ENCODE measurements around the gene AFF1.
"Not testable (repeated sequence)": the region's sequence is repeated elsewhere in the genome, so short reads cannot be mapped to it uniquely, and the experiment has no call there.

Gene AFF1

GRCh38 chr4:87058356-87059073 lies 123.7 kb downstream of the AFF1 start:
- no peak for DNase-seq

- DNase-seq, result no peak
Measured at GRCh38 chr4:87060957-87061356, 126.1 kb downstream of the AFF1 start.

DNA sequence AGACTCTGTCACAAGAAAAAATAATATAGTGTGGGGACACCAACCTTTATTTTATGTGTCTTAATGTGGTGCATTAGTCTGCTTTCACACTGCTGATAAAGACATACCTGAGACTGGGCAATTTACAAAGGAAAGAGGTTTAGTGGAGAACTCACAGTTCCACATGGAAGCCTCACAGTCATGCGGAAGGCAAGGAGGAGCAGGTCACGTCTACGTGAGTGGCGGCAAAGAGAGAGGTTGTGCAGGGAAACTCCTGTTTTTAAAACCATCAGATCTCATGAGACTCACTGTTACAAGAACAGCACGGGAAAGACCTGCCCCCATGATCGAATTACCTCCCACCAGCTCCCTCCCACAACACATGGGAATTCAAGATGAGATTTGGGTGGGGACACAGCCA lies 130.2 kb downstream of the AFF1 start:
- DNase-seq, result no peak

DNA sequence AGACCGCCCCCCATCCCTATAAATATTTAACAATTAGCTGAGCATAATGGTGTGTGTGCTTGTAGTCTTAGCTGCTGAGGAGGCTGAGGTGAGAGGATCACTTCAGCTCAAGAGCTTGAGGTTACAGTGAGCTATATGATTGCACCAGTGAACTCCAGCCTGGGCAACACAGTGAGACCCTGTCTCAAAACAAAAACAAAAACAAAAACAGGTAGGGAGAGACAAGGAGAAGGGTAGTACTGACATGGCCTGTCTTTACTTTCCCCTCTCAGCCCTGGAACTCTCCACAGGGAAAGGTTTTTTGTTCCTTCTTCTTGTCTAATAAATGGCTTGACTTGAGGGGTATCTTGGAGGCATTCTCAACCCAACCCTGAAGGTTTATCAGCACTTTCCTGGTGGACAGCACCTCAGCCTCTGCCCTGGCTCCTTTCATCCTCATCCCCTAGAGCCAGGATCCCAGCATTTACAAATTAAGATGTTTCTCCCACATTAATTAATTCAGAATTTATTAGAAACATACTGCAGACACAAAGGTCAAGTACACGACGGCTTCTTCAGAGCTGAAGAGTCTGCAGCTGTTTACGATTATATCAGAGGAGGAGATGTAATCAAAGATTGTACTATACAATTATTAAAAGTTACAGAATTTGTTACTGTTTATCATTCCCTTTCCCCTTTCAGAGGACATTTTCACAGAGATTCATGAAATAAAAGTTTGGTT lies 131.8 kb downstream of the AFF1 start:
- DNase-seq, result no peak

- no peak for DNase-seq
Measured at GRCh38 chr4:87067124-87067885, 132.5 kb downstream of the AFF1 start.

GRCh38 chr4:87068583-87069021 lies 133.8 kb downstream of the AFF1 start:
- DNase-seq, result no peak

GRCh38 chr4:87069037-87069742 lies 134.4 kb downstream of the AFF1 start:
- no peak for DNase-seq

GRCh38 chr4:87071401-87071800 lies 136.6 kb downstream of the AFF1 start:
- no peak for DNase-seq

DNA sequence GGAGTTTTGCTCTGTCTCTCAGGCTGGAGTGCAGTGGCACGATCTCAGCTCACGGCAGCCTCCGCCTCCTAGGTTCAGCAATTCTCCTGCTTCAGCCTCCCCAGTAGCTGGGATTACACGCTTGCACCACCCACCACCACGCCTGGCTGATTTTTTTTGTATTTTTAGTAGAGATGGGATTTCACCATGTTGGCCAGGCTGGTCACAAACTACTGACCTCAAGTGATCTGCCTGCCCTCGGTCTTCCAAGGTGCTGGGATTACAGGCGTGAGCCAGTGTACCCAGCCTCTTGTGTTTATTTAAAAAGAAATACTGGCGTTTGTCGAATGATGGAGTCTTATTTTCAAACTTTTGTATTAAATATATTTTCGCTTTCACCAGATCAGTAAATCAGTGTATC lies 137.7 kb downstream of the AFF1 start:
- not testable (repeated sequence) for DNase-seq

DNA sequence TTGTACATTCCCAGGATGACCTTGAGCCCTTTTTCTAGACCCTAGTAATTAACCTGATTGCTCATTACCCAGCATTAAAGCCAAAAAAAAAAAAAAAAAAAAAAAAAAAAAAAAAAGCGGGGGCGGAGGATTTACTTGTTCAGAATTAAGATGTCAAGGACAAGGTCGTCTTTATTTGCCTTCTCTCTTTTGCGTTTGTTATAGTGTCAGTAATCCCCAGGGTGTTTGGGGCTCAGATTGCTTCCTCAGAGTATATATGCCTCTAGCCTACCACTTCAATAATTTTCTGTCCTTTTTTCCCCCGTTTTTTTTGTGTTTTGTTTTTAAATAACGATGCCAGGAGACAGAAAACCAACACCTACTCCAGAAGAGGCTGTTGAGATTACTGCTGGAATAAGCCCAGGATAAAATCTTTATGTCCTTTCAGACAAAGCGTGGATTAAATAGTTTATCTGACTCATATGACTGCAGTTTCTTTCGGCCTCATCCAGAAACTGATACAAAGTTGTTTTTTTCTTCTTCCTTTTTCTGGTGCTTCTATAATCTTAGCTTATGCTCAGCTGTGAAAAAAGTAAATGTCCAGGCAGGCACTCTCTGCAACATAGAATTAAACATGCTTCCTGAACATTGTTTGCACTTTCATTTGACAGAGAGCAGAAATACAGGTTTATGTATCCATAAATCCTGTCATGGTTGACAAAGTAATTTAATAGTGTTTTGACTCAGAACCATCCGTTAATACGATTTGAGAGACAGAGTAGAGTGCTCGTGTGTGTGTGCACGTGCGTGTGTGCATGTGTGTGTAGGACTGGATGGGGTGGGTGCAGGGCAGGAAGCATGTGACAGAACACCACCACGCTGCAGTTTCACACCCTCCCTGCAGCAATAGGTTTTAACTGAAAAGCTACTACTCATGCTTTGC lies 138.6 kb downstream of the AFF1 start:
- peak; percentile 11 for DNase-seq

GRCh38 chr4:87074121-87074488 lies 139.3 kb downstream of the AFF1 start:
- DNase-seq, result no peak

DNA sequence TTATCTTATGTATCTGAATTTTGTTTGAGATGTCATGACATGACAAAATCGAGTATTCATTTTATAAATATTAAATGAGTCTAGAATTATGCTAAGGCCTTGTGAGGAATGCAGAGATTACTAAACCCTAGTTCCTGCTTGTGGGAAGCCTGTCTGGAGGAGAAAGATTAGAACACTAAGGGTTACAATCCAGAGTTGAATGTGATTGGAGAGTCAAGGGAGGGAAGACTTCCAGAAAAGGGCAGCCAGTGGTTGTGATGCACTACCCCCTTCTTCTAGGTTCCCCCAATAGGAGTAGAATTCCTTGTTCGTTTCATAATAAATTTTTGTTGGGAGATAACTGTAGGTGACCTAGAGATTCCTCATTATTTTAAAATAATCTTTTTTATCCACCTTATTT lies 141.1 kb downstream of the AFF1 start:
- DNase-seq, result no peak

DNA sequence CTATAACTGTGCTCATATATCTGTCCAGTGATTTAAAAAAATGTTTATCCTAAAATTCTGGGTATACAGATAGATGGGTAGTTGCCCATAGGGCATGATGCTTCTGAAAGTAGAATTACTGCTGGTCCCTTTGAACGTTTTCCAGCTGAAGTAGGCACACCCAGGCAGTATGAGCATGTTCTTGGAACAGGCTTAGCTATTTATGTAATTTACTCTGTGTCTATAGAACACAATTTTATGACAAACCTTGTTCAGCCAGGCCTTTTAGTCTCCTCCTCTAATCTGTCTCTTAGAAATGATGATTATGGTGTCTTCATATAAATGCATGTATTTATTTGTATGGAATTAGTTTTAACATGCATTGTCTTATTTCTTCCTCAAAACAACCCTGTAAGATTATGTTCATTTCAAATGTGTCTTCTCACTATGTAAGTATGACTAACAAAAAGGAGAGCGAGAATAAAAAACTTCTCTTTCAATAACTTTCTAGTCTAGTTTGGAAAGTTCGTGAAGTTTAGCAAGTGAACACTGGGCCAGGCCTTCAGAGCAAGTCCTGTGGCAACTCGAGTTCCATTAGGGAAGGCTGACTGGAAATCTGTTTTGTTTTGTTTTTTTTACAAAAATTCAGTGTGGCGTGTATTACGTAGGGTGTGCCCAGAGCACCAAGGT lies 142.0 kb downstream of the AFF1 start:
- no peak for DNase-seq

GRCh38 chr4:87077914-87078585 lies 143.2 kb downstream of the AFF1 start:
- DNase-seq, result no peak

GRCh38 chr4:87078987-87079486 lies 144.2 kb downstream of the AFF1 start:
- no peak for DNase-seq

DNA sequence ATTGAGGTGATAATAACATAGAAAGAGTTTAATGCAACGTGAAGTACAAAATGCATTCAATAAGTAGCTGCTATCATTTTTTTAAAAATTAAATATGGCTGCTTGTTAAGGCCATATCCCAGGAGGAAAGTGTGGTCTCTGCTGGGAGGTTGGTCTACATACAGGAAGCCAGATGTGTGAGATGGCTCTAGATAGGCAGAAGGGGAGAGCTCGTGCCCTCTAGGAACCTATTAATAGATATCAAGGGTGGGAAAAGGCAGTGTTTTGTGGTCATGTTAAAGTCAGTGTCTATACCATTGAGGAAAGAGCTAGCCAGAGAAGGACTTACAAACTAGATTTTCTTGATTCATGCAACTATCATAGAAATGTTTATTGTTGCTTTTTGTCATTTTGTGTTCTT lies 145.2 kb downstream of the AFF1 start:
- no peak for DNase-seq

DNA sequence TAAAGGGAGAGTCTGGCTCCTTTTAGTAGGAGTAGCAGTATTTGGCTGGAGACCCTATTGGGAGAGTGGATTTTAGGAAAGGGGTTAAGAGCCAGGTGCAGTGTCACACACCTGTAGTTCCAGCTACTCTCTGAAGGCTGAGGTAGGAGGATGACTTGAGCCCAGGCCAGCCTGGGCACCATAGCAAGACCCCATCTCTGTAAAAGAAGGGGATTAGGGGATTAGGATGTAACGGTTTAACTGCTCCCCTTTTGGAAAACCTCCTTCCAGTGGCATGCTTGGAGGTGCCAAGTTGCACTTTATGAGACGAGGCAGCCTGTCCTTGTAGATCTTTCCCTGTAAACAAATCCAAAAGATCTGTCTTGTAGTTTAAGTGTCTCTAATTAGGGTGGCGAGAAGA lies 145.7 kb downstream of the AFF1 start:
- DNase-seq, result no peak

DNA sequence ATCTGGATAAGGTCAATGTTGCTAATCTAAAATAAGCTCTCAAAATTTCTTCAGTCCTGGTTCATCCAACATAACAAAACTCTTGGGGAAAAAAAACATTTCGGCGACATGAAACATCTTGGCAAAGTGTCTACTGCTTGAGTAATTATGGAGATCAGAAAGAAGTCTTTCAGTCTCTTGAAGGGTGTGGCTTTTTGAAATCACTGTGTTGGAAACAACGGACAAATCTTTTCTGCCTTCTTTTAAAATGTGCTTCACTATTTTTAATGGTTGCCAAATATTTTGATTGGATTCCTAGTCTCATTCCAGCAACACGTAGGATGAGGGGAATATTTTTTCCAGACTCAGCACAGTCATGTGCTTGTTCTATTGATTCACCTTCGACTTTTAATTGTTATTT lies 147.0 kb downstream of the AFF1 start:
- DNase-seq, result no peak

GRCh38 chr4:87085732-87086131 lies 150.9 kb downstream of the AFF1 start:
- not testable (repeated sequence) for DNase-seq

DNA sequence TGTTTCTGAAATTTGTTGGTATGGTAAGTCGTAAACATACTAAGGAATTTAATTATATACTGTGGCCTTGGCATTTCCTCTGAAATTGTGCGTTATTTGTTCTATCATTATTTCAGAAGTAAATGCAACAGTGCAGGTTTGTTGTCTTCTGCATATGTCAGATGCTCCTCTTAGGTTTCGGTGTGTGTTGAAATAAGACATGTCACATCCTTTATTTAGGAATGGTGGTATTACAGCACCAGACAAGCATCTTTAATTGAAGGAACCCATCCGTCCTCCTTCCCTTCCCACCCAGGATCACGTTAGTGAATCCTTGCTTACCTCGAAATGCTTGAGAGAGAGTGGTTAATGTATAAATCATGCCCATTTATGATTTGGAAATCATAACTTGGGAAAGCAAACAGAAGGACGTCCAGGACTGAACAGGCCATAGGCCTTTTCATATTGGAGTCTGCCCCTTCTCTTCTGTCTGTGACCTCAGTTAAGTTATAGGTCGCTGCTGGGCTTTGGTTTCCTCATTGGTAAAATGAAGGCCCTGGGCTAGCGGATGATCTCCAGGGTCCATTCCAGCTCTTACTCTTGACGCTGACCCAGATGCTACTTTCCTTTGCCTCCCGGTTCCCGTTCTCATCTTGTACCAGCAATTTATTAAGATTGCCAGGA lies 151.5 kb downstream of the AFF1 start:
- DNase-seq, result no peak
